Dermis microvascular lymphatic vessel endothelial cell (primary cell): ENCODE results near the gene SPOCK1. TPM values are rescaled to one million over a fixed set of nuclear protein-coding genes. Genes with fewer than 3 reads are reported as not detected.

Experiments
- DNase-seq, 2 donors: peaks; one replicate each; pipeline versions ENCODE4 v3.0.0 to v3.0.0-alpha.2; 2010; ENCODE audit warnings: low read depth in 2 of 2
- total RNA-seq: library from RNA; depleted of rRNA; stranded (reverse); fragments of >200 nt; gene quantifications from 2 replicates; pipeline ENCODE4 v1.2.1, GENCODE V29; 2014

Gene SPOCK1
- total RNA-seq, 1 donor from 2014 or later, result 1.3 TPM

GRCh38 chr5:137032929-137033328 is 466.2 kb downstream of the SPOCK1 start:
- DNase-seq, result peak in 1 of 2 donors; percentile 56

GRCh38 chr5:137027758-137028157 is 471.4 kb downstream of the SPOCK1 start:
- DNase-seq, result no peak

- DNase-seq, result no peak
Measured at GRCh38 chr5:137026296-137026695, 472.8 kb downstream of the SPOCK1 start.

GRCh38 chr5:137024044-137024443 is 475.1 kb downstream of the SPOCK1 start:
- no peak for DNase-seq

GRCh38 chr5:137023371-137023770 is 475.8 kb downstream of the SPOCK1 start:
- DNase-seq, result no peak

GRCh38 chr5:137022725-137023124 is 476.4 kb downstream of the SPOCK1 start:
- DNase-seq, result no peak

DNA sequence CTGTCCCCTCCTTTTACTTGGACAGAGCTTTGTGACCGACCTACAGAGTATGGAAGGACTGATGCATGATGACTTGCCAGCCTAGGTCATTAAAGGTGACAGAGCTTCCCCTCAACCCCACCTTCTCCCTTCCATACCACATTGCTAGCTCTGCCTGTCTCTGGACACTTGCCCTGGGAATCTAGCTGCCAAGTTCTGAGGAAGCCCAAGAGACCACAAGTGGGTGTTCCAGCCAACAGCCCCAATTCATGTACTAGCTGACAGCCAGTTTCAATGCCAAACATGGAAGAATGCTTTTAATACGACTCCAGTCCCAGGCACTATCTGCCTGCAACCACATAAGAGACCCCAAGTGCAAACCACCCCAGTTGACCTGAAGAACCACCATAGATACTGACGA is 477.1 kb downstream of the SPOCK1 start:
- DNase-seq, result no peak

- no peak for DNase-seq
Measured at GRCh38 chr5:137019229-137019628, 479.9 kb downstream of the SPOCK1 start.

GRCh38 chr5:137016783-137017324 is 482.3 kb downstream of the SPOCK1 start:
- no peak for DNase-seq

DNA sequence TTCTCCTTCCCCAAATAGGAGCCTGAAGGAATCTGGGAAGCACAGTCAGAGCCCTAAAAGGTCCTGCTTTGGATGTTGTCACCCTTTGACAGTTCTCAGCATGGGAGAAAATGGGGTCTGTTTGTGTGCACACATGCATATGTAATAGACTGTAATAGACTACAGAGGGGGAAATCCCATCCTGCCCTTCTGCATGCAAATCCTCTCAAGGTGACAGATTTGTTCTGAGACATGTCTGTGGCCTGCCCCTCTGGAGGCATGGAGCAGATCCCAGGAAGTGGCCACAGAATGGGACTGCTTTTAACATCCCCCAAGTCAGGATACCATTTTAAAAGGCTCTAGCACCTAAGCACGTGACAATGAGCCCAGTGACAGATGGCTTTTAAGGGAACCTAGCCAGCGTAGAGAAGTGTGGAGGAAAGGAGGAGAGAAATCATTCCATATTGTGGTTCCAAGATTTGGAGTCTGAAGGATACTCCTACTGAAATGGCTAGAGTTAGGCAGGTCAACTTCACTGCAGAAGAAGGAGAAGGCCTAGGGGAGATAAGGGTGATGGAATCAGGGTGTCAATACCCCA is 483.5 kb downstream of the SPOCK1 start:
- DNase-seq, result no peak

GRCh38 chr5:137014731-137015130 is 484.4 kb downstream of the SPOCK1 start:
- DNase-seq, result no peak

DNA sequence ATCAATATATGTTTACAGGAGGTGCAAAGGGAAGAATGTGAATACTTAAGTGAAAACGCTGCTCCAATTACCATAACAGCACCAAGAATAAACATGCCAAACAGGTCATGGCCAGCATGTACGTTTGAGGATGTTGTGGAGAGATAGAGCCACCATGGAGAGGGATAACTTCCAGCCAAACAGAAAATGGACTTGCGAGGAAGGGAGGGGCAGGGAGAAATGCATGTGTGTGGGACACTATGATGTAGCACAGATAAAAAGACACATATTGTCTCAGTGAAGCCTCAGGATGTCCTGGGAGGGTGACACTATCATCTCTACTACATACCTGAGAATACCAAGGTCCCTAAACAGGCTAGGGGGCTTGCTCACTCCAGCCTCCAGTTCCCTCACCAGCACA is 488.9 kb downstream of the SPOCK1 start:
- DNase-seq, result no peak

DNA sequence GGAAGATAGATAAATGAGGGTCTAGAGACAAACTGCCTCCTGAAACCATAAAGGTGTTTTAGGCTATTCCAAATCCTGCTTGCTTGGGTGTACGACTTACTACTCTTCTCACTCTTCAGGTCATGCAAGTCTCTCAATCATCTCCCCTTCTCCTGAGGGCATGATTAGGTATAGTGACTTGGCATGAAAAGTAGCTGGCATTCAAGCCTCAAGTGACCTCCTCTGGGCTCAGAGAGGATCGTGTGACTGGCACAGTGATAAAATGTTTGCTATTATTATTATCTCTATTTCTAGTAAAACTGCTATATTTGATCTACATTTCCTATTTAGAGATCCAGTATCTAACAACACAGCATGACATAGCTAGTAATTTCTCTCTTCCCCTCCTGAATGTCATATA is 494.8 kb downstream of the SPOCK1 start:
- DNase-seq, result no peak

- DNase-seq, result peak; percentile 5 to 49
Measured at GRCh38 chr5:137001026-137001569, 498.0 kb downstream of the SPOCK1 start.

- DNase-seq, result no peak
Measured at GRCh38 chr5:136999787-137000186, 499.3 kb downstream of the SPOCK1 start.

DNA sequence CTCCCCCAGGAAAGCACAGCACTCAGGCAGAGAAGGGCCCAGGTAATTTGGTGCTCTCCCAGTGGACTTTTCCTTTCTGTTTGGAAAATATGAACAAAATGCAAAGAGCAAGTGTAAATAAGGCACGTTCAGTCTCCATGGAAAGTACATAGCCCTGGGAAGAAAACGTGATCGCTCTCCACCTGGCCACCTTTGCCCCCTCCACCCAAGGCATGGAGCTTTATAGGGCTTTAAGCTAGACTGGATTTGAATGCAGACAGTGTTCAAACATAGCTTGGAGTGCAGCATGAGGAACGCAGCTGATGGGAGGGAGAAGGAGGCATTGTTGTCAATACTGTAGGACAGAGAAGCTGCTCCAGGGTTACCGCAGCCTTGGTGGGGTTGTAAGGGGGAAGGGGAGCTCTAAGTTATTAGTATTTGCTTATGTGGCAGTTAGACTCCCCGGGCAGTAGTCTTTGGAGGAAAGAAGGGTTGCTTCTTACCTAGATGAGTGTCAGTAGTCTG is 500.2 kb downstream of the SPOCK1 start:
- no peak for DNase-seq

DNA sequence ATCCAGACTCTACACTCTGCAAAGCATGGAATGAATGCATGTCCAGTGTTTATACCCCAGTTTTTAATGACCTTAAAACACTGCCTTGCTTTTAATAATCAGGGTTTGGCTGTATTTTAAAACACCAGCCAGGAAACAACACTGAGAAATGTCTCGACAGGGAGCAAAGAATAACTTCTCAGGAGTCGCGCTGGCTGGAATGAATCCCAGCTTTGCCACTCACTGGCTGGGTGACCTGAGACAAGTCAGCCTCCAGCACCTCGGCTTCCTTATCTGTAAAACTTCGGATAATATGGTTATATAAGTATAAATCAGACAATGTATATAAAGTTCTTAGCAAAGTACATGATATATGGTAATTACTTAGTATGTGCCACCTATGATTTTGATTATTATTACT is 505.0 kb downstream of the SPOCK1 start:
- DNase-seq, result no peak

GRCh38 chr5:136992796-136993489 is 506.2 kb downstream of the SPOCK1 start:
- no peak for DNase-seq

DNA sequence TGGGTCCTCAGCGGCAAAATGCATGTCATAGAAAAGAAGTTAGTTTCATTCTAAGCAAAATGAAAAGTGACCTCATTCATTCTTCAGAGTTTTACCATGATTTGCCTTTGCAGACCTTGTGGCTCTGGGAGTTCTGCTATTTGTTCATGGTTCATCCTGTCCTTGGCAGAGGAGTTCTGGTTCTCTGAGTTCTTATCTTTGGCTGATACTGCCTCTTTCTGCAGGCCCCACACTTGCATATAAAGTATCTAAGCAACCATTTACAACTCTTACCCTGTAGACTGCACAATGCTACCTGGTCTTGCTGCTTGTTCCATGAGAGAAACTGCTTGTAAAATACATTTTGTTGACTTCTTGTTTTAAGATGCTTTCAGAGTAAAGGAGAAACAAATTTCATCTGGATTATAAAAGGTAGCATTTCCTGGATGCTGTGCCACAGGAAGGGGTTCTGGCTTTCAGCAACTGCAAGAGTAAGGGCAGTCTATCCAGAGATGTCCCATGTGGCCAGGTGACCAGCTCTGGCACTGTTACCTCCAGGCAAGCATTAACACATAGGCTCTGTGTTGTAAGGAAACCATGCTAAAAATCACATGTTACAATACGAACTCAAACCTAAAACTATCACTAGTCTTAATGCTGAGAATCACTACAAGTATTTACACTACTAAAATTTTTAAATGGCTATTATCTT is 513.2 kb downstream of the SPOCK1 start:
- no peak for DNase-seq

DNA sequence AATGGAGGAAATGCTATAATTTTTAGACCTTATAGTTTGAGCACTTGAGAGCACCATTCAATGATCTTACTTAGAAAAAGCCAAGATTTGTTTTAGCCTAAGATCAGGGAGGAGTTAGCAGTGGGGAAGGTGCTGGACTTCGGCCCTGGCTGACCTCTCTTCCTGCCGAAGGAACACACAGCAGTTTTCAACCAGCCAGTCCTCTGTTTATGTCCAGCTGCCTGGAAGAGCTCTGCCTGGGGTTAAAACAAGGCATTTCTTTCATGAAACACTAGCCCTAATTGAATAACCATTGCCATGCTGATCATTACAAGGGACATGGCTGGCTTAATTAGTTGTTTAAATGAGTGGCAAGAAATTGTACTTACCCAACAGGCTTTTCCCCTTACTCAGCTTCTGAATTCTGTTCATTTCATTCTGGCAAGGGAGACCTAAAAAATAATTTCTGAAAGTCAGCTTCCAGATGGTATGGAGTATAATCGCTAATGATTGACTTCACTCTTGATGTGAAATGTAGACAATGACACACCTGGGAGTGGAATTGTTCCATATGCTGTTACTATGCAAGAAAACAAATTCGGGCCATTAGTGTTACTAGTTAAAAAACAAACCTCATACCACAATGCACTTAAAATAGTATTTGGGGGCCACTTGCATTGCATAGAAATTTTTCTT is 514.2 kb downstream of the SPOCK1 start:
- DNase-seq, result peak in 1 of 2 donors; percentile 42

GRCh38 chr5:136981936-136982335 is 517.2 kb downstream of the SPOCK1 start:
- no peak for DNase-seq

DNA sequence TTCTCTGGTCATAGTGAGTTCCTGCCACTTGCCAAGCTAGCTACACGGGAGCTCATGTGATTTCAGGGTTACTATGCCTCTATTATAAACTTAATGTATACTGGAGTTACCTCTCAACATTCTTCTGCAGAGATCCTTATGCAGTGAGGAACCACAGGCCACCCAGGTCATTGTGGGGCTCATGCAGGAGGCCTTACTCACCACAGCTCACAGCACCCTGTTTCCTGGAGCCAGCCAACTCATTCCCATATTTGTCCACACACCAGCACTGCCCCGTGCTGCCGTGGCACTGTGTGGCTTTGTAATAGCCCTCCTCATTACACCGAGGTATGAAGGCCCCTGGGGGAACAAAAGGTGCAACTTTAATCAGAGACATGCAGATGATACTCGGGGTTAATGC is 520.0 kb downstream of the SPOCK1 start:
- no peak for DNase-seq
